GM23248 (cell line): ENCODE data around the gene TYW3. TPM values are rescaled to one million over a fixed set of nuclear protein-coding genes. Genes with fewer than 3 reads are reported as not detected.

Experiments used
- DNase-seq: peaks from one replicate; pipeline ENCODE4 v3.0.0-alpha.2; 2015
- H2AFZ ChIP-seq: fragments of 200-600 bp; sonication (generic); 2 replicates; pipeline ENCODE4 v1.6.1; 2016; ENCODE audit warnings: antibody characterized with exemption
- H3F3A ChIP-seq: fragments of 200-600 bp; sonication (generic); 2 replicates; pipeline ENCODE4 v1.6.1; 2016; ENCODE audit warnings: mild to moderate bottlenecking, antibody characterized with exemption, mixed run types; ENCODE audit not compliant: insufficient read depth
- H3K27ac ChIP-seq: fragments of 200-600 bp; sonication (generic); 2 replicates; pipeline ENCODE4 v1.5.1; 2016; ENCODE audit warnings: mild to moderate bottlenecking
- H3K27me3 ChIP-seq: fragments of 200-600 bp; sonication (generic); replicated peaks from 2 replicates; pipeline ENCODE4 v1.6.1; 2016; ENCODE audit warnings: mild to moderate bottlenecking; ENCODE audit not compliant: insufficient read depth
- H3K36me3 ChIP-seq: fragments of 200-600 bp; sonication (generic); 2 replicates; pipeline ENCODE4 v1.6.1; 2016; ENCODE audit warnings: low read depth, mild to moderate bottlenecking
- H3K4me1 ChIP-seq: fragments of 200-600 bp; sonication (generic); 2 replicates; pipeline ENCODE4 v1.6.1; 2016; ENCODE audit warnings: mild to moderate bottlenecking; ENCODE audit not compliant: insufficient read depth
- H3K4me2 ChIP-seq: fragments of 200-600 bp; sonication (generic); one replicate; pipeline ENCODE4 v1.6.1; 2016; ENCODE audit warnings: mild to moderate bottlenecking; ENCODE audit not compliant: unreplicated experiment
- H3K4me3 ChIP-seq: fragments of 200-600 bp; sonication (generic); 2 replicates; pipeline ENCODE4 v1.5.1; 2016; ENCODE audit warnings: mild to moderate bottlenecking
- H3K79me2 ChIP-seq: fragments of 200-600 bp; sonication (generic); 2 replicates; pipeline ENCODE4 v1.6.1; 2016; ENCODE audit warnings: mild to moderate bottlenecking; ENCODE audit not compliant: insufficient read depth
- H3K9ac ChIP-seq: fragments of 200-600 bp; sonication (generic); 2 replicates; pipeline ENCODE4 v1.6.1; 2016; ENCODE audit warnings: mild to moderate bottlenecking
- H3K9me2 ChIP-seq: fragments of 200-600 bp; sonication (generic); 2 replicates; pipeline ENCODE4 v1.6.1; 2016; ENCODE audit warnings: mixed run types, mild to moderate bottlenecking, moderate library complexity; ENCODE audit not compliant: insufficient read depth
- H3K9me3 ChIP-seq: fragments of 200-600 bp; sonication (generic); one replicate; pipeline ENCODE4 v1.6.1; 2017; ENCODE audit warnings: low read depth
- H4K20me1 ChIP-seq: fragments of 200-600 bp; sonication (generic); 2 replicates; pipeline ENCODE4 v1.6.0; 2016; ENCODE audit not compliant: insufficient read depth
- EZH2 ChIP-seq: fragments of 200-600 bp; sonication (generic); IDR thresholded peaks from 2 replicates; pipeline ENCODE4 v1.6.1; 2018; ENCODE audit warnings: antibody characterized with exemption, mild to moderate bottlenecking; ENCODE audit not compliant: insufficient read depth, poor library complexity, severe bottlenecking
- EZH2phosphoT487 ChIP-seq: fragments of 200-600 bp; sonication (generic); IDR thresholded peaks from 2 replicates; pipeline ENCODE4 v1.6.1; 2018; ENCODE audit warnings: antibody characterized with exemption, moderate library complexity, mild to moderate bottlenecking, low read depth; ENCODE audit not compliant: insufficient read depth
- WGBS, 2 experiments: methylation state at CpG; one replicate each; pipeline ENCODE4 v1.1.6; 2015 to 2017; ENCODE audit warnings: low lambda C conversion rate in 2 of 2, low coverage in 1 of 2; ENCODE audit errors: missing lambda C conversion rate in 2 of 2; 5-methylcytosine and 5-hydroxymethylcytosine counted together
- in situ Hi-C: fragments of 300-500 bp; cut with MboI; formaldehyde crosslinking; loops from 2 replicates; pipeline ENCODE4 v1.15.0; 2020
- polyA plus RNA-seq: library from polyadenylated mRNA; unstranded; fragments of >200 nt; fragmentation: Nextera tagmentation; extraction: Ambion mirVana; gene quantifications from 2 replicates; pipeline ENCODE4 v1.2.1, GENCODE V29; 2016
- total RNA-seq: library from RNA; depleted of rRNA; stranded (reverse); fragments of >200 nt; shearing (Covaris generic); gene quantifications from 2 replicates; pipeline ENCODE4 v1.2.3, GENCODE V29; 2014

TYW3 gene
- total and polyA plus RNA-seq, 2 experiments from 2014 or later, result 16.0 TPM

DNA sequence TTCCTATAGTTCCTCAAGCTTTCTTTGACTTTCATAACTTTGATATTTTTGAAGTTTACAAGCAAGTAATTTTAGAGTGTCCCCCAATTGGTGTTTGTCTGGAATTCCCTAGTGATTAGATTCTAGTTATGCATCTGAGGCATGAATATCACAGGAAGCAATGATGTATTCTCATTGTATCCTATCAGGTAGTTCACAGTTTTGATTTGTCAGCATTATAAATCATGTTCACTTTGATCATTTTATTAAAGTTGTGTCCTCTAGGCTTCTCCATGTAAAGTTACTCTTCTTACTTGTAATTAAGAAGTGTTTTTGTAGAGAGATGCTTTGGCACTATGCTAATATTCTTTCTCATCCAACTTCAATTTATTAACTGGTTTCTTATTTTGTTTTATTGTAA lies 53.0 kb downstream of the TYW3 start:
- in situ Hi-C loops, result no loop called here
- no peaks in the 10 kb centered on the region for H3K9me3 ChIP-seq
- no peaks in the 10 kb centered on the region for H3K79me2 ChIP-seq
- H4K20me1 ChIP-seq, result no peaks in the 10 kb centered on the region
- H3K4me3 ChIP-seq, result no peak overlapping the region
- no peaks in the 10 kb centered on the region for H3K36me3 ChIP-seq
- no peak overlapping the region for H3K4me2 ChIP-seq
- H3K4me1 ChIP-seq, result no peaks in the 10 kb centered on the region
- H3K9ac ChIP-seq, result no peak overlapping the region
- TF ChIP-seq EZH2phosphoT487, result no peak
- TF ChIP-seq EZH2, result no peak
- H3K27me3 ChIP-seq, result 0 out of 2 replicates have a peak, but pooled peaks cover 4% of the 10 kb centered on the region
- H3K9me2 ChIP-seq, result no peaks in the 10 kb centered on the region
- H3F3A ChIP-seq, result no peaks in the 10 kb centered on the region
- no peak for DNase-seq
- H3K27ac ChIP-seq, result no peak overlapping the region
- no peak overlapping the region for H2AFZ ChIP-seq

DNA sequence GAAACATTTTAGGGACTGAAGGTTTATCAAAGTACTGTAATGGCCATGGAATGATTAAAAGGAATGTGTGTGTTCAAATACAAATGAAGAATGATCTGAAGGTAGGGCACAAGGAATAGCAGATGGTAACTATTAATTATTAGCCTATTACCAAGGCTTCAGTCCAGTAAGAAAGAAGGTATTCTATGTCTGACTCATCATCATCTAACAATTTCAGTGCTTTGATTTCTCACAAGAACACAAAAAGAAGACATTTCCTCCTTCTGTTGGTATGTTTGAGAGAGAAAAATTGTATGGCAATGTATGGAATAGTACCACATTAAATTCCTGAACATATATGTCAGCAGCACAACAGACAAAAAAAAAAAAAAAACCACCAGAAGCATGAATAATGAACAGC lies 57.5 kb downstream of the TYW3 start:
- Histone ChIP-seq H3K9me3 (no peaks in the 10 kb centered on the region), H3K9me2 (no peaks in the 10 kb centered on the region), H3K79me2 (no peaks in the 10 kb centered on the region), H3K36me3 (no peaks in the 10 kb centered on the region), H4K20me1 (no peaks in the 10 kb centered on the region), H3F3A (no peaks in the 10 kb centered on the region), H3K27me3 (no peaks in the 10 kb centered on the region; the same call in 1 of the 2 replicates), H2AFZ (no peak overlapping the region), H3K4me2 (no peak overlapping the region), H3K4me3 (no peak overlapping the region), H3K9ac (no peak overlapping the region), H3K27ac (no peak overlapping the region), H3K4me1 (no peaks in the 10 kb centered on the region)
- in situ Hi-C loops, result no loop called here
- DNase-seq, result no peak
- TF ChIP-seq EZH2, result no peak
- TF ChIP-seq EZH2phosphoT487, result no peak

DNA sequence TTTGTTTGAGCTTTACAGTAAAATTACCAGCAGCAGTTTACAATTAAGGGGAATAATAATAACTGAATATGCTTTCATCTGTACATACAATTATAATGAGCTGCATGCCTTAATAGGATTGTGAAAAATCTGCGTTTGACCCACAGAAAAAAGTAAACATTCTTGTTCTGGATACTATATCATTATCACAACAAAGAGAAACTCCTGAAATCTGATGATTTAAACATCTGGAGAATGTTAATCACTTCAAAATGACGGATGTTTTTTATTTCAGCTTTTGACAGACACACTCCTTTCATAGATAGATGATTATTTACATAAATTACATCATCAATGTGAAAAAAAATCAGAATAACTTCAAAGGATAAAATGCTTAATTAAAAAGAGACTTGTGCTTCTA lies 58.5 kb downstream of the TYW3 start:
- Histone ChIP-seq H3K27me3 (no peaks in the 10 kb centered on the region; the same call in 1 of the 2 replicates), H3K9me2 (no peaks in the 10 kb centered on the region), H3K79me2 (no peaks in the 10 kb centered on the region), H3K9ac (no peak overlapping the region), H3K9me3 (no peaks in the 10 kb centered on the region), H3K4me2 (no peak overlapping the region), H3K36me3 (no peaks in the 10 kb centered on the region), H3K4me3 (no peak overlapping the region), H2AFZ (no peak overlapping the region), H3K27ac (no peak overlapping the region), H3F3A (no peaks in the 10 kb centered on the region), H3K4me1 (no peaks in the 10 kb centered on the region), H4K20me1 (no peaks in the 10 kb centered on the region)
- WGBS, 2 experiments, result 0 to 2% methylated on average over 2 of the region's 2 CpGs
- no peak for DNase-seq
- TF ChIP-seq EZH2 (no peak), EZH2phosphoT487 (no peak)
- in situ Hi-C loops, result no loop called here

DNA sequence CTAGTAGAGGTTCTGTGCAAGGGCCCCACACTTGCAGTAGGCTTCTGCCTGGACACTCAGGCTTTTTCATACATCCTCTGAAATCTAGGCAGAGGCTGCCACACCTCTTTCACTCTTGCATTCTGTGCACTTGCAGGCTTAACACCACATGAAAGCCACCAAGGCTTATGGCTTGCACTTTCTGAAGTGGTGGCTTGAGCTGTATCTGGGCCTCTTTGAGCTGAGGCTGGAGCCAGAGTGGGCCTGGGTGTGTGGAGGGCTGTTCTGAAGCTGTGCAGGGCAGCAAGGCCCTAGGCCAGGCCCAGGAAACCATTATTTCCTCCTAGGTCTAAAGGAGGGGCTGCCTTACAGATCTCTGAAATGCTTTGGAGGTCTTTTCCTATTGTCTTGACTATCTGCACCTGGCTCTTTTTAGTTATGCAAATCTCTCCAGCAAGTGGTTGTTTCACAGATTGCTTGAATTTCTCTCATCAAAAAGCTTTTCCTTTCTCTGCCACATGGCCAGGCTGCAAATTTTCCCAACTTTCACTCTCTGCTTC lies 66.2 kb downstream of the TYW3 start:
- DNase-seq, result no peak
- in situ Hi-C loops, result no loop called here

DNA sequence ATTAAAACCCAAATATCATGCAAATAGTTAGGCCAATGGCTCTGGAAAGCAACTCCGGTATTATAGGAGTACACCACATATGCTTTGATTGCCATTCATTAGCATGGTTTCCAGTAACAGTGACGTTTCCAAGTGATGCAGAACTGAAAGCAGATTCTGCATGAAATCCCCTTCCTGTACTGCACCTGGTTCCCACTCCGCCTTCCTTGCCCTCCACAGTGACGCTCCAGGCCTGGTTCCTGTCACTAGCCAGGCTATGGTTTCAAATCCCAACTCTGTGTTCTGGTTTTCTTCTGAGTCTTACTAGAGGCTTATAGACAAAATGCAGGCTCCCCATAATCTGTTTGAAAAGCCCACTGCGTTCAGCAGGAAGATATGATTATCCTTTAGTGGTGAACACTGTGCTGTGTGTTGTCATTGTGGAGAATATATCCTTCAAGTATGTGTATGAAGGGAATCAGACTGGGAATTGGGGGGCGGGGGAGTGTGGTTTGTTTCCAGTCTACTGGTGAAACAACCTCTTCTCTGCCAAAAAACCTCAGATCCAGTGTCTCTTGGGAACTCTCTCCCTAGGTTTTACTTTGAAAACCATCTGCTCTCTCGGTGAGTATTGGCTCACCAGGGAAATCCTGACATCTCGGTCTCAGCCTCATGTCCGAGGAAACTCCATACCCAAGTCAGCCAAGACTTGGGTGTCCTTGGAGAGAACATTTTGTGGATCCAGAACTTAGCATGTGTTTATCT lies 78.7 kb downstream of the TYW3 start:
- Histone ChIP-seq H3K4me3 (no peak overlapping the region), H3K9ac (no peak overlapping the region), H3F3A (no peaks in the 10 kb centered on the region), H4K20me1 (no peaks in the 10 kb centered on the region), H3K27ac (no peak overlapping the region), H2AFZ (no peak overlapping the region), H3K9me2 (no peaks in the 10 kb centered on the region), H3K27me3 (no peaks in the 10 kb centered on the region), H3K79me2 (no peaks in the 10 kb centered on the region), H3K4me2 (no peak overlapping the region), H3K4me1 (no peaks in the 10 kb centered on the region), H3K9me3 (no peaks in the 10 kb centered on the region), H3K36me3 (no peaks in the 10 kb centered on the region)
- WGBS, 2 experiments, result 17 to 21% methylated on average over 9 of the region's 9 CpGs
- in situ Hi-C loops, result no loop called here
- no peak for DNase-seq
- TF ChIP-seq EZH2phosphoT487, result no peak
- TF ChIP-seq EZH2, result no peak

More for the DNA sequence above, 66.2 kb downstream of the TYW3 start:
- no peaks in the 10 kb centered on the region for H3K9me3 ChIP-seq
- no peak overlapping the region for H2AFZ ChIP-seq
- no peaks in the 10 kb centered on the region for H3K79me2 ChIP-seq
- no peak overlapping the region for H3K9ac ChIP-seq
- H3K4me2 ChIP-seq, result no peak overlapping the region
- no peak overlapping the region for H3K27ac ChIP-seq
- no peaks in the 10 kb centered on the region for H3K36me3 ChIP-seq
- no peaks in the 10 kb centered on the region for H4K20me1 ChIP-seq
- H3K9me2 ChIP-seq, result no peaks in the 10 kb centered on the region
- no peaks in the 10 kb centered on the region for H3K27me3 ChIP-seq
- H3F3A ChIP-seq, result no peaks in the 10 kb centered on the region
- H3K4me1 ChIP-seq, result no peaks in the 10 kb centered on the region
- H3K4me3 ChIP-seq, result no peak overlapping the region
- TF ChIP-seq EZH2phosphoT487 (no peak), EZH2 (no peak)
